H1 (cell line): Measurements from ENCODE around the gene SNX19. TPM values are rescaled to one million over a fixed set of nuclear protein-coding genes. Genes with fewer than 3 reads are reported as not detected.

Source experiments
- CTCF ChIA-PET: fragments of 300-600 bp; sonication (Branson Sonifier 250); formaldehyde crosslinking; loops from one replicate; lab custom pipeline; 2021; ENCODE audit not compliant: partially characterized antibody; lab: Charles Lee
- POLR2A ChIA-PET: fragments of 300-600 bp; sonication (Branson Sonifier 250); formaldehyde crosslinking; loops from one replicate; lab custom pipeline; 2021; ENCODE audit warnings: inconsistent platforms; ENCODE audit not compliant: partially characterized antibody; lab: Charles Lee
- DNase-seq, 2 experiments: peaks; one replicate each; pipeline versions ENCODE4 v3.0.0 to v3.0.0-alpha.2; 2010 to 2022; ENCODE audit warnings: low spot score in 2 of 2, low read depth in 1 of 2, mixed read lengths in 1 of 2
- FAIRE-seq: peaks from 2 replicates; lab custom pipeline; 2011; peaks lifted over from hg19 to GRCh38; lab: Jason Lieb, UNC
- H2AFZ ChIP-seq: 2 replicates; pipeline ENCODE4 v1.8.1; 2012; ENCODE audit warnings: low read length, inconsistent platforms
- H2AK5ac ChIP-seq: 2 replicates; pipeline ENCODE4 v1.6.1; 2013; ENCODE audit warnings: low read depth, low read length
- H2BK120ac ChIP-seq: replicated peaks from 2 replicates; pipeline ENCODE3; 2013; ENCODE audit warnings: low read depth, low read length, inconsistent platforms
- H2BK12ac ChIP-seq: 2 replicates; pipeline ENCODE4 v1.6.1; 2013; ENCODE audit warnings: low read depth, low read length
- H2BK15ac ChIP-seq: 2 replicates; pipeline ENCODE4 v1.6.1; 2013; ENCODE audit warnings: low read length
- H2BK20ac ChIP-seq: 2 replicates; pipeline ENCODE4 v1.6.1; 2013; ENCODE audit warnings: low read length
- H2BK5ac ChIP-seq: 2 replicates; pipeline ENCODE4 v1.6.1; 2013; ENCODE audit warnings: low read depth, low read length
- H3K14ac ChIP-seq: 2 replicates; pipeline ENCODE4 v1.6.1; 2013; ENCODE audit warnings: inconsistent platforms; ENCODE audit not compliant: insufficient read length
- H3K18ac ChIP-seq: 2 replicates; pipeline ENCODE4 v1.6.1; 2013; ENCODE audit warnings: low read length; ENCODE audit errors: extremely low read depth
- H3K23ac ChIP-seq: 2 replicates; pipeline ENCODE4 v1.6.1; 2013; ENCODE audit warnings: inconsistent platforms; ENCODE audit not compliant: insufficient read length
- H3K23me2 ChIP-seq: 2 replicates; pipeline ENCODE4 v1.6.1; 2013; ENCODE audit warnings: low read depth, low read length
- H3K27ac ChIP-seq: 2 replicates; pipeline ENCODE4 v1.6.1; 2011; ENCODE audit warnings: low read depth, low read length, inconsistent platforms
- H3K27me3 ChIP-seq, 4 experiments: replicated peaks in 1 of 4; 1 replicate in 1 of 4; 2 replicates in 3 of 4; pipeline versions ENCODE4 v1.6.1 to v1.8.1; 2011 to 2013; ENCODE audit warnings: low read length in 3 of 4, mild to moderate bottlenecking in 3 of 4, inconsistent platforms in 2 of 4, mixed read lengths in 2 of 4, moderate library complexity in 1 of 4; ENCODE audit not compliant: control insufficient read depth in 3 of 4, insufficient read depth in 3 of 4; ENCODE audit errors: extremely low read depth in 1 of 4
- H3K36me3 ChIP-seq, 4 experiments: 2 replicates each; pipeline versions ENCODE4 v1.6.1 to v1.8.1; 2011 to 2013; ENCODE audit warnings: mild to moderate bottlenecking in 4 of 4, low read length in 3 of 4, moderate library complexity in 2 of 4, control low read depth in 1 of 4, inconsistent platforms in 1 of 4; ENCODE audit not compliant: insufficient read depth in 4 of 4, control insufficient read depth in 2 of 4
- H3K4ac ChIP-seq: replicated peaks from 2 replicates; pipeline ENCODE3; 2013; ENCODE audit warnings: low read length, low read depth, mixed read lengths, inconsistent platforms; ENCODE audit not compliant: insufficient read length
- H3K4me1 ChIP-seq, 4 experiments: replicated peaks in 1 of 4; 1 replicate in 1 of 4; 2 replicates in 3 of 4; pipeline versions ENCODE4 v1.6.1 to v1.8.1; 2011 to 2013; ENCODE audit warnings: low read length in 3 of 4, inconsistent platforms in 2 of 4, mixed read lengths in 1 of 4; ENCODE audit not compliant: insufficient read depth in 4 of 4, control insufficient read depth in 3 of 4
- H3K4me2 ChIP-seq, 2 experiments: 2 replicates each; pipeline versions ENCODE4 v1.6.1 to v1.8.1; 2011 to 2013; ENCODE audit warnings: low read depth in 2 of 2, low read length in 2 of 2, control low read depth in 1 of 2, inconsistent platforms in 1 of 2, mild to moderate bottlenecking in 1 of 2; ENCODE audit not compliant: insufficient read depth in 1 of 2
- H3K4me3 ChIP-seq, 4 experiments: fragments of 200-600, 300-600 bp in 1 of 4; sonication (generic), shearing (Covaris generic), sonication (Bioruptor Twin) in 1 of 4; 2 replicates each; pipeline versions ENCODE4 v1.5.1 to v1.8.1; 2011 to 2016; ENCODE audit warnings: low read length in 4 of 4, low read depth in 3 of 4, control low read depth in 2 of 4, inconsistent platforms in 2 of 4, mild to moderate bottlenecking in 2 of 4, mixed read lengths in 1 of 4, moderate library complexity in 1 of 4; ENCODE audit not compliant: insufficient read depth in 2 of 4; ENCODE audit errors: extremely low read depth in 1 of 4
- H3K56ac ChIP-seq: replicated peaks from 2 replicates; pipeline ENCODE3; 2013; ENCODE audit warnings: low read depth, mild to moderate bottlenecking, mixed read lengths, low read length, inconsistent platforms; ENCODE audit not compliant: insufficient read length
- H3K79me1 ChIP-seq: 2 replicates; pipeline ENCODE4 v1.6.1; 2013; ENCODE audit warnings: low read depth, low read length, control low read depth
- H3K79me2 ChIP-seq, 2 experiments: 2 replicates each; pipeline versions ENCODE4 v1.6.1 to v1.8.1; 2012 to 2013; ENCODE audit warnings: low read length in 2 of 2, mild to moderate bottlenecking in 2 of 2, inconsistent platforms in 1 of 2; ENCODE audit not compliant: insufficient read depth in 2 of 2, control insufficient read depth in 1 of 2
- H3K9ac ChIP-seq, 4 experiments: replicated peaks in 1 of 4; 1 replicate in 1 of 4; 2 replicates in 3 of 4; pipeline versions ENCODE4 v1.6.1 to v1.8.1; 2011 to 2013; ENCODE audit warnings: low read depth in 3 of 4, low read length in 3 of 4, control low read depth in 2 of 4, mild to moderate bottlenecking in 2 of 4, moderate library complexity in 2 of 4, inconsistent platforms in 1 of 4; ENCODE audit errors: extremely low read depth in 1 of 4
- H3K9me3 ChIP-seq, 2 experiments: 2 replicates each; pipeline versions ENCODE4 v1.6.1 to v1.8.1; 2012 to 2013; ENCODE audit warnings: mild to moderate bottlenecking in 2 of 2, moderate library complexity in 2 of 2, control low read depth in 1 of 2, inconsistent platforms in 1 of 2, low read depth in 1 of 2, low read length in 1 of 2, mixed read lengths in 1 of 2; ENCODE audit not compliant: insufficient read depth in 2 of 2
- H4K20me1 ChIP-seq, 2 experiments: replicated peaks in 1 of 2; 2 replicates each; pipeline versions ENCODE3 to v1.8.1; 2011 to 2013; ENCODE audit warnings: inconsistent platforms in 2 of 2, low read length in 2 of 2, mild to moderate bottlenecking in 1 of 2; ENCODE audit not compliant: insufficient read depth in 2 of 2, control insufficient read depth in 1 of 2
- H4K5ac ChIP-seq: 2 replicates; pipeline ENCODE4 v1.6.1; 2013; ENCODE audit warnings: low read length, low read depth, mixed read lengths, inconsistent platforms; ENCODE audit not compliant: insufficient read length
- H4K8ac ChIP-seq: 2 replicates; pipeline ENCODE4 v1.8.0; 2013; ENCODE audit warnings: mild to moderate bottlenecking, moderate library complexity, low read length, inconsistent platforms; ENCODE audit not compliant: insufficient read depth; ENCODE audit errors: extremely low read depth
- H4K91ac ChIP-seq: replicated peaks from 2 replicates; pipeline ENCODE3; 2013; ENCODE audit warnings: low read length, mixed read lengths, inconsistent platforms; ENCODE audit not compliant: insufficient read length
- SIRT6 ChIP-seq: IDR thresholded peaks from one replicate; pipeline ENCODE4 v1.7.1; 2012; ENCODE audit warnings: low read length, inconsistent platforms
- WGBS, 2 experiments: shearing (Covaris generic) in 1 of 2; methylation state at CpG; one replicate each; pipeline versions ENCODE4 v1.1.6 to v1.1.7; 2013 to 2015; ENCODE audit warnings: low lambda C conversion rate in 2 of 2, mixed read lengths in 2 of 2, inconsistent platforms in 1 of 2, low coverage in 1 of 2, missing lambda C conversion rate in 1 of 2; ENCODE audit not compliant: insufficient replicate concordance in 2 of 2, insufficient coverage in 1 of 2, insufficient read length in 1 of 2; ENCODE audit errors: extremely low coverage in 1 of 2, missing lambda C conversion rate in 1 of 2; 5-methylcytosine and 5-hydroxymethylcytosine counted together
- polyA plus RNA-seq, 7 experiments: library from polyadenylated mRNA; depleted of rRNA in 3 of 7; stranded (reverse) in 5 of 7; unstranded in 2 of 7; fragments of >200 nt in 5 of 7; fragments of 200-250 nt in 2 of 7; gene quantifications; 1 replicate in 5 of 7; 2 replicates in 1 of 7; 4 replicates in 1 of 7; pipeline versions ENCODE4 v1.2.1 to v1.2.3, GENCODE V29; 2011 to 2013; ENCODE audit warnings: missing spikeins in 2 of 7, mixed read lengths in 2 of 7
- total RNA-seq: library from RNA; stranded (reverse); fragmentation: NEBNext Ultra II Directional; extraction: Animal tissue kit (Norgen Biotek cat#: 25700); gene quantifications from 2 replicates; pipeline ENCODE4 v1.2.1, GENCODE V29; 2021
- TF ChIP-seq, protein P1 (sequence below), 3 experiments: IDR thresholded peaks; 1 replicate in 2 of 3; 2 replicates in 1 of 3; pipeline versions ENCODE4 v1.5.1 to v1.6.1; 2011; ENCODE audit warnings: low read length in 3 of 3, mild to moderate bottlenecking in 3 of 3, inconsistent platforms in 2 of 3, low read depth in 1 of 3, moderate library complexity in 1 of 3; ENCODE audit not compliant: insufficient read depth in 1 of 3; ENCODE audit errors: control extremely low read depth in 1 of 3
- TF ChIP-seq, protein P2 (sequence below): IDR thresholded peaks from 2 replicates; pipeline ENCODE4 v1.6.1; 2012; ENCODE audit warnings: inconsistent platforms

The SNX19 gene
- total and polyA plus RNA-seq, 2 of the 8 experiments (the other 6 are each of a cell fraction or from before 2014, with no cell fraction given) = 15.0 to 25.2 TPM

DNA sequence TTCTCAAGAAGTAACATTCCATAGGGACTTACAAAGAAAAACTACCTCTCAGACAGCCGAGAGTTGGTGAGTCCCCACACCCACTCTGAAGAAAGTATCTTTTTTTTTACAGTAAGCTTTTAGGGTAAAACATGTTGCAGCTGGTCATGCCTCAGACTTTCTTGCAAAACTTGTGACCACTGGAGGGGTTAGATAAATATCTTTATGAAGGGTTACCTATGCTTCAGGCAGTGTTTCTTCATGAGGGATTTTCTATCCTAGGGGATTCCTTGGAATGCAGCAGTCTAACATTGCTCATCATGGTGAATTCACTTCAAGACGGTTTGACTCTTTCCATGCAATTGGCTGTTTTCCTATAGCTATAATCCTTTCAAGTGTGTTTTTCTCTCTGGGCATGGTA lies 20.8 kb upstream of the SNX19 start:
- Histone ChIP-seq H3K79me2 (no peaks in the 10 kb centered on the region), H3K27me3 (no peaks in the 10 kb centered on the region), H3K79me1 (no peaks in the 10 kb centered on the region), H3K9ac (no peak overlapping the region), H3K18ac (no peak overlapping the region), H3K4ac (no peak overlapping the region), H4K8ac (no peak overlapping the region), H4K91ac (no peak overlapping the region), H4K5ac (no peak overlapping the region), H3K27ac (no peak overlapping the region), H2AFZ (peak overlapping the region; percentile 43; the same call in 1 of the 2 replicates), H3K23ac (no peak overlapping the region), H3K56ac (no peak overlapping the region), H4K20me1 (no peaks in the 10 kb centered on the region), H2BK20ac (no peak overlapping the region), H3K14ac (no peak overlapping the region), H3K4me1 (no peaks in the 10 kb centered on the region), H3K4me2 (no peak overlapping the region), H2BK5ac (no peak overlapping the region), H3K4me3 (no peak overlapping the region), H3K9me3 (no peaks in the 10 kb centered on the region), H2BK12ac (no peak overlapping the region), H2BK15ac (no peak overlapping the region), H2AK5ac (no peak overlapping the region), H3K23me2 (no peaks in the 10 kb centered on the region), H2BK120ac (no peak overlapping the region), H3K36me3 (no peaks in the 10 kb centered on the region)
- FAIRE-seq (no peak), DNase-seq (no peak)
- ChIA-PET POLR2A (no interaction called here), CTCF (interaction anchor here (1.8 kb wide), 1 partner anchor 13 kb away, joined by 5 read pairs; no protein-coding TSS in a partner anchor)
- TF ChIP-seq, protein P1, sequence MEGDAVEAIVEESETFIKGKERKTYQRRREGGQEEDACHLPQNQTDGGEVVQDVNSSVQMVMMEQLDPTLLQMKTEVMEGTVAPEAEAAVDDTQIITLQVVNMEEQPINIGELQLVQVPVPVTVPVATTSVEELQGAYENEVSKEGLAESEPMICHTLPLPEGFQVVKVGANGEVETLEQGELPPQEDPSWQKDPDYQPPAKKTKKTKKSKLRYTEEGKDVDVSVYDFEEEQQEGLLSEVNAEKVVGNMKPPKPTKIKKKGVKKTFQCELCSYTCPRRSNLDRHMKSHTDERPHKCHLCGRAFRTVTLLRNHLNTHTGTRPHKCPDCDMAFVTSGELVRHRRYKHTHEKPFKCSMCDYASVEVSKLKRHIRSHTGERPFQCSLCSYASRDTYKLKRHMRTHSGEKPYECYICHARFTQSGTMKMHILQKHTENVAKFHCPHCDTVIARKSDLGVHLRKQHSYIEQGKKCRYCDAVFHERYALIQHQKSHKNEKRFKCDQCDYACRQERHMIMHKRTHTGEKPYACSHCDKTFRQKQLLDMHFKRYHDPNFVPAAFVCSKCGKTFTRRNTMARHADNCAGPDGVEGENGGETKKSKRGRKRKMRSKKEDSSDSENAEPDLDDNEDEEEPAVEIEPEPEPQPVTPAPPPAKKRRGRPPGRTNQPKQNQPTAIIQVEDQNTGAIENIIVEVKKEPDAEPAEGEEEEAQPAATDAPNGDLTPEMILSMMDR (IDR thresholded peaks at IDR 0.05; ENCODE audit: control extremely low read depth in 1 of 3, insufficient read depth in 1 of 3, low read depth in 1 of 3, low read length in 3 of 3) = no peak
- no peak for TF ChIP-seq SIRT6
- TF ChIP-seq, protein P2, sequence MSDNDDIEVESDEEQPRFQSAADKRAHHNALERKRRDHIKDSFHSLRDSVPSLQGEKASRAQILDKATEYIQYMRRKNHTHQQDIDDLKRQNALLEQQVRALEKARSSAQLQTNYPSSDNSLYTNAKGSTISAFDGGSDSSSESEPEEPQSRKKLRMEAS = no peak
- 90% methylated on average over 2 of the region's 2 CpGs; no CpG with 5 or more reads in 1 of the 2 experiments for WGBS, 2 experiments
